Measurements from ENCODE around the gene KAT2B. TPM values are rescaled to one million over a fixed set of nuclear protein-coding genes. Genes with fewer than 3 reads are reported as not detected.

The KAT2B gene
- total and polyA plus RNA-seq, 2 of the 8 experiments (the other 6 are each of a cell fraction or from before 2014, with no cell fraction given), result 0.24 to 0.91 TPM

- no peak overlapping the region for H2BK12ac ChIP-seq (ENCODE audit: low read depth, low read length)
- no peak overlapping the region for H3K9ac ChIP-seq (replicated peaks in 1 of 4; ENCODE audit: extremely low read depth in 1 of 4, low read depth in 3 of 4, low read length in 3 of 4)
- POLR2A ChIA-PET (ENCODE audit: partially characterized antibody), result no interaction called here
- no peak overlapping the region for H2BK20ac ChIP-seq (ENCODE audit: low read length)
- no peak for TF ChIP-seq MAX (IDR thresholded peaks at IDR 0.05)
- TF ChIP-seq SP1 (IDR thresholded peaks at IDR 0.05; ENCODE audit: low read depth, low read length), result no peak
- no peak for TF ChIP-seq EZH2 (IDR thresholded peaks at IDR 0.05; ENCODE audit: low read depth, low read length, severe bottlenecking)
- no peak for TF ChIP-seq RBBP5 (IDR thresholded peaks at IDR 0.05; ENCODE audit: borderline replicate concordance, low read depth, low read length)
- no peak for TF ChIP-seq EGR1 (IDR thresholded peaks at IDR 0.05; ENCODE audit: borderline replicate concordance, low read depth, low read length)
- no peak for TF ChIP-seq SIN3A (conservative IDR thresholded peaks at IDR 0.05 in 1 of 2, IDR thresholded peaks at IDR 0.05 in 1 of 2; ENCODE audit: low read depth in 1 of 2, low read length in 2 of 2)
- no peak for TF ChIP-seq TCF12 (IDR thresholded peaks at IDR 0.05; ENCODE audit: low read depth, low read length)
- no peak for TF ChIP-seq KDM5A (IDR thresholded peaks at IDR 0.05; ENCODE audit: low read length)
- no peak overlapping the region for H4K5ac ChIP-seq (ENCODE audit: insufficient read length, low read depth, low read length)
- H2AK5ac ChIP-seq (ENCODE audit: low read depth, low read length), result no peak overlapping the region
- no peaks in the 10 kb centered on the region for H3K4me1 ChIP-seq (replicated peaks in 1 of 4; ENCODE audit: control insufficient read depth in 3 of 4, insufficient read depth in 4 of 4, low read length in 3 of 4)
- FAIRE-seq, result no peak
- H3K14ac ChIP-seq (ENCODE audit: insufficient read length), result no peak overlapping the region
- H4K8ac ChIP-seq (ENCODE audit: extremely low read depth, insufficient read depth, low read length), result no peak overlapping the region
- H3K4me3 ChIP-seq (ENCODE audit: extremely low read depth in 1 of 4, insufficient read depth in 2 of 4, low read depth in 3 of 4, low read length in 4 of 4), result no peak overlapping the region
- no peaks in the 10 kb centered on the region for H3K79me1 ChIP-seq (ENCODE audit: low read depth, low read length)
- DNase-seq (ENCODE audit: low read depth in 1 of 2, low spot score in 2 of 2), result no peak
- H3K36me3 ChIP-seq (ENCODE audit: control insufficient read depth in 2 of 4, insufficient read depth in 4 of 4, low read length in 3 of 4), result no peaks in the 10 kb centered on the region
- no peak overlapping the region for H3K27ac ChIP-seq (ENCODE audit: low read depth, low read length)
- no peak overlapping the region for H3K23ac ChIP-seq (ENCODE audit: insufficient read length)
- no peaks in the 10 kb centered on the region for H3K23me2 ChIP-seq (ENCODE audit: low read depth, low read length)
- no peak overlapping the region for H2BK120ac ChIP-seq (replicated peaks; ENCODE audit: low read depth, low read length)
- H2BK5ac ChIP-seq (ENCODE audit: low read depth, low read length), result no peak overlapping the region
- H3K79me2 ChIP-seq (ENCODE audit: control insufficient read depth in 1 of 2, insufficient read depth in 2 of 2, low read length in 2 of 2), result no peaks in the 10 kb centered on the region
- no peak overlapping the region for H3K18ac ChIP-seq (ENCODE audit: extremely low read depth, low read length)
- H4K20me1 ChIP-seq (replicated peaks in 1 of 2; ENCODE audit: control insufficient read depth in 1 of 2, insufficient read depth in 2 of 2, low read length in 2 of 2), result no peaks in the 10 kb centered on the region
- no peaks in the 10 kb centered on the region for H3K27me3 ChIP-seq (replicated peaks in 1 of 4; ENCODE audit: control insufficient read depth in 3 of 4, extremely low read depth in 1 of 4, insufficient read depth in 3 of 4, low read length in 3 of 4)
- no peak overlapping the region for H2AFZ ChIP-seq (ENCODE audit: low read length)
- H2BK15ac ChIP-seq (ENCODE audit: low read length), result no peak overlapping the region
- H4K91ac ChIP-seq (replicated peaks; ENCODE audit: insufficient read length, low read length), result no peak overlapping the region
- no peak overlapping the region for H3K4ac ChIP-seq (replicated peaks; ENCODE audit: insufficient read length, low read depth, low read length)
- CTCF ChIA-PET (ENCODE audit: partially characterized antibody), result no interaction called here
- no peak overlapping the region for H3K56ac ChIP-seq (replicated peaks; ENCODE audit: insufficient read length, low read depth, low read length)
- no peak overlapping the region for H3K4me2 ChIP-seq (ENCODE audit: insufficient read depth in 1 of 2, low read depth in 2 of 2, low read length in 2 of 2)
- no peaks in the 10 kb centered on the region for H3K9me3 ChIP-seq (ENCODE audit: insufficient read depth in 2 of 2, low read depth in 1 of 2, low read length in 1 of 2)
- 79% methylated on average over 1 of the region's 1 CpG; no CpG with 5 or more reads in 1 of the 2 experiments for WGBS, 2 experiments (ENCODE audit: extremely low coverage in 1 of 2, insufficient coverage in 1 of 2, insufficient read length in 1 of 2, insufficient replicate concordance in 2 of 2, low coverage in 1 of 2, low lambda C conversion rate in 2 of 2, missing lambda C conversion rate in 1 of 2)
Observed at GRCh38 chr3:20013396-20013795, 26.9 kb upstream of the KAT2B start.
